GM15510 (cell line): ENCODE measurements around the gene UGT1A9.

Source experiments
- POLR2A ChIP-seq: IDR thresholded peaks from 3 replicates; pipeline ENCODE4 v1.6.1; 2011; ENCODE audit warnings: borderline replicate concordance; ENCODE audit not compliant: insufficient read length; ENCODE audit errors: extremely low read depth

The UGT1A9 gene

DNA sequence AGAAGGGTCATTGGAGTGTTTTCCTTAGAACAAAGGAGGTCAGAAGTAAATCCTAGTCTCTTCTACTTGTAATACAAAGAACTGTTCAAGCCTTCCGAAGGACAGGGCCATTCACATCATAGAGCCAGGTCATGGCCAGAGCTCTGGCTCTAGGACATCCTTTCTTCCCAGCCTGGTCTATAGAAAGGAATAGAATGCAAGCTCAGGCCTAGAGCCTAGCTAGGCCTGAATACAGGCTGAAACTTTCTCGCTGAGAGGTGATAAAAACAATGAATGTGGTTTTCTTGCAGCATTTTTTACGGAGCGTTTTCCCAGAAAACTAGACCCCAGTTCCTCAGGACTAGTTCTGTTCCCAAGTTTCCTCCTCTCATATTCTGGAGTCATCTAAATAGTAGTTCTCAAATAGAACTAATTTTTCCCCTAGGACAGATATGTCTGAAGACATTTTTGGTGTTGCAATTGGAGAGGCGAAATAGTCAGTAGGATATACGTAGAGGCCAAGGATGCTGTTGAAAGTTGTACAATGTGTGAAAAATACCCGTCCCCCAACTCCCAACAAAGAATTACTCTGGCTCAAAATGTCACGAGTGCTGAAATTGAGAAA, 27.8 kb downstream of the UGT1A9 start:
- no peak for TF ChIP-seq POLR2A

GRCh38 chr2:233700028-233700635, 28.4 kb downstream of the UGT1A9 start:
- no peak for TF ChIP-seq POLR2A

- TF ChIP-seq POLR2A: no peak
Observed at GRCh38 chr2:233702238-233702637, 30.5 kb downstream of the UGT1A9 start.

DNA sequence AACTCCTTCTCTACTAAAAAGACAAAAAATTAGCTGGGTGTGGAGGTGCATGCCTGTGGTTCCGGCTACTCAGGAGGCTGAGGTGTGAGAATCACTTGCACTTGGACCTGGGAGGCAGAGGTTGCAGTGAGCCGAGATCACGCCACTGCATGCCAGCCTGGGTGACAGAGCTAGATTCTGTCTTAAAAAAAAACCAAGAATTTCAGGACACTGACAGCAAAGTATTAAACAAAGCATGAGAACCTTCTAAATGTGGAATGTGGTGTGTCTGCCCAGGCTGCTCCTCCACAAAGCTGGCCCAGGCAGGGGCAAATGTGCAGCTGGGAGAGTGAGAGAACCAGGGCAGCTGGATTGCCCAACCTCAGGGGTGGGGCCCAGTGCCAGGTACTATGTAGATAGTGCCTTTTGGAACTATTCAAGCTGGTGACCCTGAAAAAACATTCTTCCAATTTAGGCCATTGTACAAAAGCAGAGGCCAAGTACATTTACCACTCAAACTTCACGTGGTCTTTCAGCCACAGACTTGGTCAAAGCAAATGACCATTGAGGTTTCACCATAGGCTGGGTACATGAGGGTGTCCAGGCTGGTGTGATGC, 34.3 kb downstream of the UGT1A9 start:
- TF ChIP-seq POLR2A: no peak

GRCh38 chr2:233706720-233707119, 35.0 kb downstream of the UGT1A9 start:
- TF ChIP-seq POLR2A: no peak

DNA sequence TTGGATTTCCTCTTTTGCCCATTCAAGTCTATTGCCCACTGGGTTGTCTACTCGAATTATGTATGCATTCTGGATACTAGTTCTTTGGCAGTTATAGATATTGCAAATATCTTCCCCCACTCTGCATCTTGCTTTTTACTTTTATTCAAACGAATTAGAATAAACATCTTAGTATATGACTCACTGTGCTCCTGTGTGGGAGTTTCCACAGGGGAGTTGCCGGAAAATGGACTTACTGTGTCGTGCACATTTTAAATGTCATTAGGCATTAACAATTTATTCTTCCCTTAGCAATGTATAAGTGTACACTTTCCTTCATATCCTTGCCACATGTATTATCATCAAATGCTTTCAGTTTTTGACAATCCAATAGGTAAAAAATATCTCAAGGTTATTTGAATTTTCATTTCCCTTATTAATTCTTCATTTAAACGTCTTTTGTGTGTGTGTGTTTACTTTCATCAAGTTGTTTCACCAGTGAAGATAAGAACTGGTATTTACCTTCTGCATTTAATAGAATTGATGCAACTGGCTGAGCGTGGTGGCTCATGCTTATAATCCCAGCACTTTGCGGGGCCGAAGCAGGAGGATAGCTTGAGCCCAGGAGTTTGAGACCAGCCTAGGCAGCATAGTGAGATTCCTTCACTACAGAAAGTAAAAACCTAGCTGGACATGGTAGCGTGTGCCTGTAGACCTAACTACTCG, 36.4 kb downstream of the UGT1A9 start:
- no peak for TF ChIP-seq POLR2A

GRCh38 chr2:233708942-233709341, 37.2 kb downstream of the UGT1A9 start:
- no peak for TF ChIP-seq POLR2A

GRCh38 chr2:233711312-233712008, 39.8 kb downstream of the UGT1A9 start:
- no peak for TF ChIP-seq POLR2A

DNA sequence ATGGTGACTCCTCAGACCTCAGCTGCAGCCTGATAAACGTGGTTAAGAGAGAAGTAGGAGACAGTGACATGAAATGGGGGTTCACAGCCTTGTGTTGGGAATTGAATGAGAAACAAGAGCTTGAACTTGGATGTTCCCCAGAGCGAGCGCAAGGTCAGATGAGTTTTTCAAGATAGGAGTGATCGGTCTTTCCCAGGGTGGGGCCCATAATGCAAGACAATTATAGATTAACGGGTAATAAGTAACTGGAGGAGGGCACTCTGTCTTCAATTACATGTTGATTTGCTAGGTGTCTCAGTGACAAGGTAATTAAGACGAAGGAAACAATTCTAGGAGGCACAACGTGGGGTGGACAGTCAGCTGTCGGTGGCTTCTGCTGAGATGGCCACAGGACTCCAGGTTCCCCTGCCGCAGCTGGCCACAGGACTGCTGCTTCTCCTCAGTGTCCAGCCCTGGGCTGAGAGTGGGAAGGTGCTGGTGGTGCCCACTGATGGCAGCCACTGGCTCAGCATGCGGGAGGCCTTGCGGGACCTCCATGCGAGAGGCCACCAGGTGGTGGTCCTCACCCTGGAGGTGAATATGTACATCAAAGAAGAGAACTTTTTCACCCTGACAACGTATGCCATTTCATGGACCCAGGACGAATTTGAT, 41.0 kb downstream of the UGT1A9 start, which contains the start of gene UGT1A5:
Gene UGT1A5, plus strand, starts transcription at position 297 of the 651 bp plus-strand sequence. Its CDS starts 85 bp downstream, at position 382.
- no peak for TF ChIP-seq POLR2A

GRCh38 chr2:233713262-233713615, 41.5 kb downstream of the UGT1A9 start:
- TF ChIP-seq POLR2A: no peak

DNA sequence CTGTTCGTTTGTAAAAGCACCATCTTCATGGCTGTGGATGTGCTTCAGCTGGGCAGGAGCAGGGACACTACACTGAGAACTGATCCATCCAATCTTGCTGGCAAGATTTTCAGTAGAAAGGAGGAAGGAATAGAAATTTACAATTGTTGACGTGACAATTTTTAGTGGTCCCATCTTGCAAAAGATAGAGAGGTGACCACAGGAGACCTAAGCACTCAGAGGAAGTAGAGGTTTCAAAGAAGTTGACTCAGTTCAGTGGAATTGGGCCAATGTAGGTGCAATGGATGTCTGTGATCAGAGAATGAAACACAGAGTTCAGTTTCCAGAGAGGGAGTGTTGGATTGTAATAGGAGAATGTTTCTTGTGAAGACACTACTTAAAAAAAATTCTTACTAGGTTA, 42.4 kb downstream of the UGT1A9 start:
- TF ChIP-seq POLR2A: no peak

DNA sequence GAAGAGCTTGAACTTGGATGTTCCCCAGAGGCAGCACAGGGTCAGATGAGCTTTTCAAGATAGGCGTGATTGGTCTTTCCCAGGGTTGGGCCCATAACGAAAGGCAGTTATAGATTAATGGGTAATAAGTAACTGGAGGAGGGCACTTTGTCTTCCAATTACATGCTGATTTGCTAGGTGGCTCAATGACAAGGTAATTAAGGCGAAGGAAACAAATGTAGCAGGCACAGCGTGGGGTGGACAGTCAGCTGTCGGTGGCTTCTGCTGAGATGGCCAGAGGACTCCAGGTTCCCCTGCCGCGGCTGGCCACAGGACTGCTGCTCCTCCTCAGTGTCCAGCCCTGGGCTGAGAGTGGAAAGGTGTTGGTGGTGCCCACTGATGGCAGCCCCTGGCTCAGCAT, 46.9 kb downstream of the UGT1A9 start, which contains the start of gene UGT1A4:
Gene UGT1A4, plus strand, starts transcription at position 185 of the 400 bp plus-strand sequence. Its CDS starts 85 bp downstream, at position 270.
- TF ChIP-seq POLR2A: no peak

DNA sequence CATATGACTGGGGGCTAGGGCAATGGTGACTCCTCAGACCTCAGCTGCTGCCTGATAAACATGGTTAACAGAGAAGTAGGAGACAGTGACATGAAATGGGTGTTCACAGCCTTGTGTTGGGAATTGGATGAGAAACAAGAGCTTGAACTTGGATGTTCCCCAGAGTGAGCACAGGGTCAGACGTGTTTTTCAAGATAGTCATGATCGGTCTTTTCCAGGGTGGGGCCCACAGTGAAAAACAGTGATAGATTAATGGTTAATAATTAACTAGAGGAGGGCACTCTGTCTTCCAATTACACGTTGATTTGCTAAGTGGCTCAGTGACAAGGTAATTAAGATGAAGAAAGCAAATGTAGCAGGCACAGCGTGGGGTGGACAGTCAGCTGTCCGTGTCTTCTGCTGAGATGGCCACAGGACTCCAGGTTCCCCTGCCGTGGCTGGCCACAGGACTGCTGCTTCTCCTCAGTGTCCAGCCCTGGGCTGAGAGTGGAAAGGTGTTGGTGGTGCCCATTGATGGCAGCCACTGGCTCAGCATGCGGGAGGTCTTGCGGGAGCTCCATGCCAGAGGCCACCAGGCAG, 57.1 kb downstream of the UGT1A9 start, which contains the start of gene UGT1A3:
Gene UGT1A3, plus strand, starts transcription at position 320 of the 579 bp plus-strand sequence. Its CDS starts 85 bp downstream, at position 405.
- TF ChIP-seq POLR2A: no peak

DNA sequence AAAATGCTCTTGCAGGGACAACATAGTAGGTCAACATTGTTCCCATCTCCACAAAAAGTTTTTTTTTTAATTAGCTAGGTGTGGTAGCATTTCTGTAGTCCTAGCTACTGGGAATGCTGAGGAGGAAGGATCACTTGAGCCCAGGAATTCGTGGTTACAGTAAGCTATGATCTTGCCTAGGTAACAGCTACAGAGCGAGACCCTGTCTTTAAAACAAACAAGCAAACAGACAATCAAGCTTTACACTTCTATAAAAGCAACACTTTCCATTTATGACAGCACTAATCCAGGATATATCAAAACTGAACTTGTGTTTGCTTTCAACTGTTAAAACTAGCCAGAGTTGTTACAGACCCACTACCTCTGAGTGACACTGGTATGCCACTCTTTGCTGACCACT, 69.2 kb downstream of the UGT1A9 start:
- no peak for TF ChIP-seq POLR2A

DNA sequence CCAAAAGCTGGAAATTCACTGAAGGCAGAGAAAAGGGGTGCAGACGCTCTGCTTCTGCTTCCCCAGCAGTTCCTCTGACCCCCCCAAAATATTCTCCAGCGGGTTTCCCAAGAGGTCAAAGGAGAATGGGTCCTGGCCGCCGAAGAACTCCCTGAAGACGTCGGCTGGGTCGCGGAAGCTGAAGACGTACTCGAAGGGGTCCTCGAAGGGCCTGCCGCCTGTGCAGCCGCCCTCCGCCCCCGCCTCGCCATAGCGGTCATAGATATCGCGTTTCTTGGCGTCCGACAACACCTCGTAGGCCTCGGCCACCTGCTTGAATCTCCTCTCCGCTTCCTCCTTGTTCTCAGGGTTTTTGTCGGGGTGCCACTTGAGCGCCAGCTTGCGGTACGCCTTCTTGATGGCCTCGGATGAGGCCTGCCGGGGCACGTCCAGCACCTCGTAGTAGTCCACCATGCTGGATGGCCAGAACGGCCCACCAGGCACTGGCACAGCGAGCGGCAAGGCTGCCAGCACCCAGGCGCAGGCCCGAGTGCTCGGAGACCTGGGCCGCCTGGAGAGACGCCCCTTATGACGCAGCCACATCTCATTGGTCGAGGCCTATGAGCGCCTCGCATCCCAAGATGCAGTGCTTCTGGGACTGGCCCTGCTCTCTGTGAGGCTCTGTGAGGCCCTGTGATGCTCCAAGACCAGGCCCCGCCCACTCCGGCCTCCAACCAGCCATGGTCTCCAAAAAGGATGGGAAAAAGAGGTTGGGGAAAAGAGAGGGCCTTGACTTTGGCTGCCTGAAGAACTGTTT, 72.0 kb downstream of the UGT1A9 start:
- no peak for TF ChIP-seq POLR2A
